CD4-positive, alpha-beta T cell (primary cell): ENCODE results near the gene CDC16. TPM values are rescaled to one million over a fixed set of nuclear protein-coding genes. Genes with fewer than 3 reads are reported as not detected.

ENCODE experiments used
- ATAC-seq: fragments of 200-7000 bp; cut with Tn5 transposase; one replicate; pipeline ENCODE4 v1.10.0; 2022; ENCODE audit warnings: mild to moderate bottlenecking; ENCODE audit not compliant: poor library complexity
- CTCF ChIA-PET: fragments of 350-600 bp; sonication (Branson Sonifier 250); formaldehyde crosslinking; loops from one replicate; lab custom pipeline; 2021; ENCODE audit warnings: antibody characterized with exemption, inconsistent platforms; lab: Charles Lee
- POLR2A ChIA-PET: fragments of 350-600 bp; sonication (Branson Sonifier 250); formaldehyde crosslinking; loops from one replicate; lab custom pipeline; 2021; ENCODE audit warnings: antibody characterized with exemption, inconsistent platforms; lab: Charles Lee
- DNase-seq, 14 experiments: peaks; one replicate each; pipeline ENCODE4 v3.0.0-alpha.2; 2013 to 2020; ENCODE audit warnings: mixed read lengths in 2 of 14
- H3K27ac ChIP-seq, 2 donors: one replicate each; pipeline versions ENCODE4 v1.5.1 to v1.7.0; 2013; ENCODE audit warnings: low read length in 2 of 2, low read depth in 1 of 2, mild to moderate bottlenecking in 1 of 2
- H3K27me3 ChIP-seq, 2 experiments: 1 replicate in 1 of 2; 2 replicates in 1 of 2; pipeline versions ENCODE4 v1.6.1 to v1.7.0; 2013; ENCODE audit warnings: low read length in 2 of 2, control low read depth in 1 of 2, mild to moderate bottlenecking in 1 of 2, moderate library complexity in 1 of 2; ENCODE audit not compliant: insufficient read depth in 2 of 2, control insufficient read depth in 1 of 2
- H3K36me3 ChIP-seq: one replicate; pipeline ENCODE4 v1.6.1; 2013; ENCODE audit warnings: low read length, control low read depth; ENCODE audit not compliant: insufficient read depth
- H3K4me1 ChIP-seq: one replicate; pipeline ENCODE4 v1.6.1; 2013; ENCODE audit warnings: low read length, control low read depth; ENCODE audit not compliant: insufficient read depth
- H3K4me3 ChIP-seq: one replicate; pipeline ENCODE4 v1.5.1; 2013; ENCODE audit warnings: mild to moderate bottlenecking, low read length, moderate library complexity
- H3K9me3 ChIP-seq, 2 experiments: 1 replicate in 1 of 2; 2 replicates in 1 of 2; pipeline versions ENCODE4 v1.6.1 to v1.7.0; 2013; ENCODE audit warnings: low read length in 2 of 2, mild to moderate bottlenecking in 2 of 2, control low read depth in 1 of 2, moderate library complexity in 1 of 2; ENCODE audit not compliant: control insufficient read depth in 1 of 2, insufficient read depth in 1 of 2
- H3K27ac Mint-ChIP-seq: one replicate; pipeline ENCODE4 v1.8.0; 2020; ENCODE audit warnings: mixed read lengths
- H3K27me3 Mint-ChIP-seq: one replicate; pipeline ENCODE4 v1.8.0; 2021; ENCODE audit warnings: mixed read lengths
- H3K36me3 Mint-ChIP-seq: one replicate; pipeline ENCODE4 v1.8.0; 2021; ENCODE audit warnings: low read depth, mixed read lengths
- H3K4me1 Mint-ChIP-seq: one replicate; pipeline ENCODE4 v1.8.0; 2021; ENCODE audit warnings: low read depth, mixed read lengths
- H3K4me3 Mint-ChIP-seq: one replicate; pipeline ENCODE4 v1.8.0; 2020; ENCODE audit warnings: mild to moderate bottlenecking, mixed read lengths
- H3K9me3 Mint-ChIP-seq: one replicate; pipeline ENCODE4 v1.8.0; 2020; ENCODE audit warnings: mixed read lengths
- CTCF ChIP-seq: fragments of 200-600 bp; IDR thresholded peaks from one replicate; pipeline ENCODE4 v1.8.0; 2022; ENCODE audit warnings: antibody characterized with exemption, mild to moderate bottlenecking
- intact Hi-C, 2 experiments: fragments of 100-400 bp; cut with DNase I in 1 of 2; cut with micrococcal nuclease in 1 of 2; formaldehyde crosslinking; loops; one replicate each; pipeline versions ENCODE4 v1.15.1 to v1.9.0; 2023 to 2025; cut with DNase I, micrococcal nuclease
- total RNA-seq, 174 experiments: library from RNA in 2 of 174; stranded (reverse) in 2 of 174; gene quantifications; one replicate each; pipeline ENCODE4 v1.2.3 and lab custom pipeline; 2021 to 2026

Gene CDC16
- total RNA-seq, 2 experiments from 2014 or later, result 68.4 to 69.4 TPM

DNA sequence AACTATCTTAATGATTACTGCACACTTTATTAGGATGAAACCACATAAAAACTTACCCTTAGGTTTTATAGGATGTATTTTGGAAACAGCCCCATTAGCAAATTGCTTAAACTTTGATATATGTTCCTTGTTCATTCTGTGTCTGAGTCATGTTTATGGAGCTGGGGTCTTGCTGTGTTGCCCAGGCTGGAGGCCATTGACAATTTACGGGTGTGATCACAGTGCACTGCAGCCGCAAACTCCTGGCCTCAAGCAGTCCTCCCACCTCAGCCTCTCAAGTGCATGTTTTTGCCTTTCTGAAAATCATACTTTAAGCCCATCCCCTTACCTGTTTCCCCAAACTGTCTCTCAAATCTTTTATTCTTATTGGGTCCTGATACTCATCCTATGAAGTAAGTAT is 74.4 kb downstream of the CDC16 start:
- no peak for TF ChIP-seq CTCF

DNA sequence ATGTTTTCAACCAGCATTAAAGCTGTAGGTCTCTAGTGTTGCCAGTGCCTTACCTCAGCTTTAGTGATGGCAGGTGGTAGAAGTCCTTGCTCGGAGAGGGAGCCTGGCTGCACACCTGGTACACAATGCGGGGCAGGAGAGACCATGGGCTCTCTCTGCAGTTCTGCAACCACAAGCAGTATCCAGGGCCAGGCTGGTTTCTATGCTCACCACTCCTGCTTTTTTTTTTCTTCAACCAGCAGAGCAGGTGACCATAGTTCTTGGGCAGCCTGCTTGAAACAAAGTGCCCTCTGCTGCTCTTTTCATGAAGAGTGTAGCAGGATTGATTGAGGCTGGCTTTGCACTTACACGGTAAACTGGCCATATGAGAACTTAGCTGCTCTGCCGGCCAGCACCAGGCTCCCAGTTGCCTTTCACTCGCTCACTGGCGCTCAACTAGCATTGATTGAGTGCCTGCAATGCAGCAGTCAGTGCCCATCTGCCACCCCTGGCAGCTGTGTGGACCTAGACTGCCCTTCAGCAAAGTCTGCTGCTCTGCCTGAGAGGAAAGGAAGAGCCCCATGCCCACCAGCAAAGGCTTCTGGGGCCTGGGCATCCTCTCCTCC is 75.2 kb downstream of the CDC16 start:
- Histone ChIP-seq H3K27ac (no peak overlapping the region), H3K9me3 (no peaks in the 10 kb centered on the region), H3K27me3 (no peaks in the 10 kb centered on the region), H3K36me3 (peaks cover 10% of the 10 kb centered on the region), H3K4me3 (no peak overlapping the region), H3K4me1 (peaks cover 7% of the 10 kb centered on the region)
- Mint-ChIP-seq H3K4me1 (peaks cover 15% of the 10 kb centered on the region), H3K36me3 (peaks cover 18% of the 10 kb centered on the region), H3K4me3 (no peak overlapping the region), H3K9me3 (no peaks in the 10 kb centered on the region), H3K27ac (no peak overlapping the region), H3K27me3 (no peaks in the 10 kb centered on the region)
- intact Hi-C loops, result no loop called here
- ChIA-PET CTCF (no interaction called here), POLR2A (interaction anchor here (1.7 kb wide), 1 partner anchor 28 kb away, joined by 10 read pairs; no protein-coding TSS in a partner anchor)
- DNase-seq (no peak), ATAC-seq (no peak)
- no peak for TF ChIP-seq CTCF

More for the DNA sequence above, 74.4 kb downstream of the CDC16 start:
- no peaks in the 10 kb centered on the region for H3K9me3 ChIP-seq
- ATAC-seq (no peak), DNase-seq (no peak)
- no peak overlapping the region for H3K27ac ChIP-seq
- intact Hi-C loops, result no loop called here
- Mint-ChIP-seq H3K4me1 (peaks cover 13% of the 10 kb centered on the region), H3K9me3 (no peaks in the 10 kb centered on the region), H3K36me3 (peaks cover 22% of the 10 kb centered on the region), H3K27ac (no peak overlapping the region), H3K4me3 (no peak overlapping the region), H3K27me3 (no peaks in the 10 kb centered on the region)
- no peak overlapping the region for H3K4me3 ChIP-seq
- CTCF ChIA-PET, result no interaction called here
- H3K27me3 ChIP-seq, result no peaks in the 10 kb centered on the region
- H3K36me3 ChIP-seq, result peaks cover 17% of the 10 kb centered on the region
- H3K4me1 ChIP-seq, result peaks cover 7% of the 10 kb centered on the region
- POLR2A ChIA-PET, result no interaction called here

- ATAC-seq (no peak), DNase-seq (no peak)
- Mint-ChIP-seq H3K27me3 (no peaks in the 10 kb centered on the region), H3K9me3 (no peaks in the 10 kb centered on the region), H3K27ac (no peak overlapping the region), H3K36me3 (peaks cover 14% of the 10 kb centered on the region), H3K4me3 (no peak overlapping the region), H3K4me1 (peaks cover 24% of the 10 kb centered on the region)
- ChIA-PET POLR2A (interaction anchor here (1.3 to 1.7 kb wide), 2 partner anchors 29 to 31 kb away, joined by 3 to 10 read pairs; no protein-coding TSS in a partner anchor), CTCF (no interaction called here)
- intact Hi-C loops, result no loop called here
- H3K4me3 ChIP-seq, result no peak overlapping the region
- H3K27ac ChIP-seq, result no peak overlapping the region
- H3K27me3 ChIP-seq, result no peaks in the 10 kb centered on the region
- peaks cover 14% of the 10 kb centered on the region for H3K4me1 ChIP-seq
- no peaks in the 10 kb centered on the region for H3K9me3 ChIP-seq
- H3K36me3 ChIP-seq, result peaks cover 7% of the 10 kb centered on the region
- no peak for TF ChIP-seq CTCF
These were observed 76.3 kb downstream of the CDC16 start for GRCh38 chr13:114310956-114311355.
